K562 (cell line): Measurements from ENCODE around the gene RBM27. TPM values are rescaled to one million over a fixed set of nuclear protein-coding genes. Genes with fewer than 3 reads are reported as not detected.
A peak's percentile ranks its signal among the peaks of the same experiment; 100 is the strongest.

ENCODE experiments used
- ATAC-seq: fragments of 200-7000 bp; cut with Tn5 transposase; 3 replicates; pipeline ENCODE4 v1.9.1; 2020; ENCODE audit warnings: moderate library complexity
- BruUV-seq: library from RNA; stranded (reverse); fragments of 400-500 nt; replicated peaks from 2 replicates; lab custom pipeline; 2021; lab: Mats Ljungman, UMichigan
- CTCF ChIA-PET: fragments of 300-600 bp; formaldehyde crosslinking; extraction: SDS; loops from one replicate; lab custom pipeline; 2021; ENCODE audit warnings: low intra/inter-chr PET ratio; lab: Yijun Ruan, JAX
- POLR2A ChIA-PET: fragments of 300-600, 350-650 bp; sonication (Branson Sonifier 250); formaldehyde crosslinking; extraction: SDS; loops from one replicate; lab custom pipeline; 2021; ENCODE audit warnings: antibody characterized with exemption, inconsistent platforms; lab: Yijun Ruan, JAX
- DNase-seq, 4 experiments: peaks; one replicate each; pipeline versions ENCODE4 v3.0.0 to v3.0.0-alpha.2; 2011 to 2018; ENCODE audit warnings: low spot score in 3 of 4, mixed read lengths in 3 of 4; ENCODE audit errors: extremely low read depth in 1 of 4
- FAIRE-seq: peaks from 2 replicates; lab custom pipeline; 2011; peaks lifted over from hg19 to GRCh38; lab: Jason Lieb, UNC
- H2AFZ ChIP-seq: 2 replicates; pipeline ENCODE4 v1.6.0; 2011; ENCODE audit warnings: low read depth, low read length, control low read depth, inconsistent platforms
- H3K27ac ChIP-seq: fragments of 200-600 bp; 3 replicates; pipeline ENCODE4 v1.8.0; 2011; ENCODE audit warnings: low read depth, mild to moderate bottlenecking, control low read depth, inconsistent platforms, low read length, moderate library complexity, mixed read lengths; ENCODE audit errors: extremely low read depth
- H3K27me3 ChIP-seq, 2 experiments: fragments of 300-600 bp in 1 of 2; 2 replicates in 1 of 2; 3 replicates in 1 of 2; pipeline versions ENCODE4 v1.6.0 to v1.8.0; 2011; ENCODE audit warnings: inconsistent platforms in 2 of 2, low read length in 2 of 2, mild to moderate bottlenecking in 1 of 2, mixed read lengths in 1 of 2, moderate library complexity in 1 of 2; ENCODE audit not compliant: control insufficient read depth in 2 of 2, insufficient read depth in 2 of 2
- H3K36me3 ChIP-seq: fragments of 300-600 bp; 3 replicates; pipeline ENCODE4 v1.8.0; 2011; ENCODE audit warnings: mild to moderate bottlenecking, low read length, inconsistent platforms; ENCODE audit not compliant: control insufficient read depth, insufficient read depth
- H3K4me1 ChIP-seq, 2 experiments: fragments of 200-600 bp in 1 of 2; replicated peaks in 1 of 2; 2 replicates in 1 of 2; 3 replicates in 1 of 2; pipeline versions ENCODE4 v1.5.1 to v1.8.0; 2011; ENCODE audit warnings: inconsistent platforms in 2 of 2, low read length in 2 of 2, mild to moderate bottlenecking in 1 of 2, mixed read lengths in 1 of 2, moderate library complexity in 1 of 2; ENCODE audit not compliant: control insufficient read depth in 2 of 2, insufficient read depth in 2 of 2
- H3K4me2 ChIP-seq: 2 replicates; pipeline ENCODE4 v1.6.1; 2011; ENCODE audit warnings: low read length, control low read depth, inconsistent platforms, mixed read lengths; ENCODE audit not compliant: insufficient read depth
- H3K4me3 ChIP-seq: fragments of 200-600 bp; sonication (generic), shearing (Covaris generic); 2 replicates; pipeline ENCODE4 v1.5.1; 2016; ENCODE audit warnings: control low read depth, inconsistent platforms
- H3K79me2 ChIP-seq: fragments of 200-600 bp; 3 replicates; pipeline ENCODE4 v1.8.0; 2011; ENCODE audit warnings: low read length, inconsistent platforms; ENCODE audit not compliant: control insufficient read depth, insufficient read depth
- H3K9ac ChIP-seq, 2 experiments: 2 replicates each; pipeline versions ENCODE4 v1.6.0 to v1.6.1; 2011; ENCODE audit warnings: low read depth in 2 of 2, low read length in 2 of 2, control low read depth in 1 of 2, inconsistent platforms in 1 of 2, mild to moderate bottlenecking in 1 of 2, mixed read lengths in 1 of 2; ENCODE audit not compliant: insufficient read depth in 1 of 2
- H3K9me1 ChIP-seq: one replicate; pipeline ENCODE4 v1.6.0; 2011; ENCODE audit warnings: inconsistent platforms, mild to moderate bottlenecking, low read length, moderate library complexity; ENCODE audit not compliant: control insufficient read depth, insufficient read depth
- H3K9me3 ChIP-seq: replicated peaks from 2 replicates; pipeline ENCODE4 v1.5.1; 2011; ENCODE audit warnings: low read depth, low read length, inconsistent platforms; ENCODE audit not compliant: control insufficient read depth, insufficient read depth
- H4K20me1 ChIP-seq: replicated peaks from 2 replicates; pipeline ENCODE4 v1.6.1; 2011; ENCODE audit warnings: low read length, inconsistent platforms, mixed read lengths; ENCODE audit not compliant: control insufficient read depth, insufficient read depth
- CCAR2 ChIP-seq: fragments of 200-400 bp; formaldehyde crosslinking; IDR thresholded peaks from 2 replicates; pipeline ENCODE4 v1.6.1; 2017; ENCODE audit warnings: mild to moderate bottlenecking, low read depth, low read length
- ZNF717 ChIP-seq: fragments of 250-450 bp; sonication (Bioruptor Pico); IDR thresholded peaks from 2 replicates; pipeline ENCODE4 v1.5.0; 2021
- in situ Hi-C: fragments of 300-500 bp; cut with MboI; formaldehyde crosslinking; loops from 4 replicates; pipeline ENCODE4 v1.15.0; 2018; ENCODE audit warnings: inconsistent platforms, mixed read lengths
- intact Hi-C: fragments of 100-400 bp; cut with micrococcal nuclease; formaldehyde crosslinking; loops from 2 replicates; pipeline ENCODE4 v1.14.2; 2022
- polyA plus RNA-seq, 8 experiments: library from polyadenylated mRNA; depleted of rRNA in 4 of 8; stranded (reverse) in 5 of 8; unstranded in 3 of 8; fragments of >200 nt; fragmentation: Nextera tagmentation in 2 of 8; fragmentation: Illumina TruSeq in 1 of 8; extraction: Ambion mirVana in 2 of 8; extraction: Trizol in 1 of 8; gene quantifications; 2 replicates each; pipeline versions ENCODE4 v1.2.1 to v1.2.3, GENCODE V29; 2011 to 2014; ENCODE audit warnings: inconsistent platforms in 1 of 8, missing spikeins in 1 of 8
- total RNA-seq, 7 experiments: library from RNA; depleted of rRNA in 6 of 7; stranded (reverse); fragments of >200 nt in 6 of 7; fragmentation: Illumina TruSeq in 2 of 7; extraction: Trizol in 2 of 7; gene quantifications; 2 replicates each; pipeline versions ENCODE4 v1.2.1 to v1.2.3, GENCODE V29; 2011 to 2021; ENCODE audit warnings: low replicate concordance in 1 of 7
- TF ChIP-seq, protein P1 (sequence below): fragments of 450-650 bp; IDR thresholded peaks from 2 replicates; pipeline ENCODE4 v1.6.1; 2018; ENCODE audit not compliant: partially characterized antibody

Gene RBM27
- total and polyA plus RNA-seq, 9 of the 15 experiments (the other 6 are each of a cell fraction or from before 2014, with no cell fraction given), result 5.3 to 45.4 (median 29.1) TPM

DNA sequence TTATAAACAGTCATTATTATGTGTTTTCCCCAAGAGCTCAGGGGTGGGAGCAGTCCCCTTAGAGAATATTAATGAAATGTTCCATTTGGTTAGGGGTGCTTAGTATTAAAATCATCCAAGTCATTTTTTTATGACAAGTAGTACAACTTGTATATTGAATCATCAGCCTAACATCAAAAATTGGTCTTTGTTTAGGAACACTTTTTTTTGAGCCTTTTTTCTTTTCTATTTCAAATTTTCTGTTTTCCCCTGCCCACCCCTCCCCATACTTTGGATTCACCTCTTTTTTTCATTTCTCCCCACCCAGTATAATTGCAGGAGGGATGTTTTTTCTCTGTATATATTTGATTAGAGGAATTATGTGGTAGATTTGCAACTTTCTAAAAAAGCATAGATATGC lies 25.8 kb downstream of the RBM27 start:
- BruUV-seq, result no TSS peak
- no peak overlapping the region for H3K4me3 ChIP-seq
- peaks cover 17% of the 10 kb centered on the region for H3K79me2 ChIP-seq
- H2AFZ ChIP-seq, result no peak overlapping the region
- TF ChIP-seq ZNF717 (CRISPR knock-in tag) (no peak), CCAR2 (no peak)
- TF ChIP-seq, protein P1, sequence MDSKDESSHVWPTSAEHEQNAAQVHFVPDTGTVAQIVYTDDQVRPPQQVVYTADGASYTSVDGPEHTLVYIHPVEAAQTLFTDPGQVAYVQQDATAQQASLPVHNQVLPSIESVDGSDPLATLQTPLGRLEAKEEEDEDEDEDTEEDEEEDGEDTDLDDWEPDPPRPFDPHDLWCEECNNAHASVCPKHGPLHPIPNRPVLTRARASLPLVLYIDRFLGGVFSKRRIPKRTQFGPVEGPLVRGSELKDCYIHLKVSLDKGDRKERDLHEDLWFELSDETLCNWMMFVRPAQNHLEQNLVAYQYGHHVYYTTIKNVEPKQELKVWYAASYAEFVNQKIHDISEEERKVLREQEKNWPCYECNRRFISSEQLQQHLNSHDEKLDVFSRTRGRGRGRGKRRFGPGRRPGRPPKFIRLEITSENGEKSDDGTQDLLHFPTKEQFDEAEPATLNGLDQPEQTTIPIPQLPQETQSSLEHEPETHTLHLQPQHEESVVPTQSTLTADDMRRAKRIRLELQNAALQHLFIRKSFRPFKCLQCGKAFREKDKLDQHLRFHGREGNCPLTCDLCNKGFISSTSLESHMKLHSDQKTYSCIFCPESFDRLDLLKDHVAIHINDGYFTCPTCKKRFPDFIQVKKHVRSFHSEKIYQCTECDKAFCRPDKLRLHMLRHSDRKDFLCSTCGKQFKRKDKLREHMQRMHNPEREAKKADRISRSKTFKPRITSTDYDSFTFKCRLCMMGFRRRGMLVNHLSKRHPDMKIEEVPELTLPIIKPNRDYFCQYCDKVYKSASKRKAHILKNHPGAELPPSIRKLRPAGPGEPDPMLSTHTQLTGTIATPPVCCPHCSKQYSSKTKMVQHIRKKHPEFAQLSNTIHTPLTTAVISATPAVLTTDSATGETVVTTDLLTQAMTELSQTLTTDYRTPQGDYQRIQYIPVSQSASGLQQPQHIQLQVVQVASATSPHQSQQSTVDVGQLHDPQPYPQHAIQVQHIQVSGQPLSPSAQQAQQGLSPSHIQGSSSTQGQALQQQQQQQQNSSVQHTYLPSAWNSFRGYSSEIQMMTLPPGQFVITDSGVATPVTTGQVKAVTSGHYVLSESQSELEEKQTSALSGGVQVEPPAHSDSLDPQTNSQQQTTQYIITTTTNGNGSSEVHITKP, result peak; percentile 77
- H3K27me3 ChIP-seq, result no peaks in the 10 kb centered on the region
- no peak overlapping the region for H3K4me2 ChIP-seq
- H4K20me1 ChIP-seq, result no peaks in the 10 kb centered on the region
- POLR2A ChIA-PET, result interaction anchor here (1.8 kb wide), 1 partner anchor 9 kb away, joined by 4 read pairs; no protein-coding TSS in a partner anchor
- no peak for FAIRE-seq
- H3K9me1 ChIP-seq, result no peaks in the 10 kb centered on the region
- in situ Hi-C loops, result loop anchor here (5.0 kb wide), 1 partner anchor 33 kb away; no protein-coding TSS in a partner anchor
- CTCF ChIA-PET, result no interaction called here
- intact Hi-C loops, result loop anchor here (10.0 kb wide), 1 partner anchor 54 kb away; no protein-coding TSS in a partner anchor
- H3K36me3 ChIP-seq, result peaks cover 80% of the 10 kb centered on the region
- no peak overlapping the region for H3K9ac ChIP-seq
- ATAC-seq, result no peak
- no peak for DNase-seq
- H3K4me1 ChIP-seq, result no peaks in the 10 kb centered on the region
- H3K27ac ChIP-seq, result no peak overlapping the region
- no peaks in the 10 kb centered on the region for H3K9me3 ChIP-seq
